NCI-H82 (cell line): ENCODE data around the gene FBLN2.

Experiments
- DNase-seq: peaks from one replicate; lab custom pipeline; 2025; lab: John Stamatoyannopoulos, UW

Gene FBLN2

DNA sequence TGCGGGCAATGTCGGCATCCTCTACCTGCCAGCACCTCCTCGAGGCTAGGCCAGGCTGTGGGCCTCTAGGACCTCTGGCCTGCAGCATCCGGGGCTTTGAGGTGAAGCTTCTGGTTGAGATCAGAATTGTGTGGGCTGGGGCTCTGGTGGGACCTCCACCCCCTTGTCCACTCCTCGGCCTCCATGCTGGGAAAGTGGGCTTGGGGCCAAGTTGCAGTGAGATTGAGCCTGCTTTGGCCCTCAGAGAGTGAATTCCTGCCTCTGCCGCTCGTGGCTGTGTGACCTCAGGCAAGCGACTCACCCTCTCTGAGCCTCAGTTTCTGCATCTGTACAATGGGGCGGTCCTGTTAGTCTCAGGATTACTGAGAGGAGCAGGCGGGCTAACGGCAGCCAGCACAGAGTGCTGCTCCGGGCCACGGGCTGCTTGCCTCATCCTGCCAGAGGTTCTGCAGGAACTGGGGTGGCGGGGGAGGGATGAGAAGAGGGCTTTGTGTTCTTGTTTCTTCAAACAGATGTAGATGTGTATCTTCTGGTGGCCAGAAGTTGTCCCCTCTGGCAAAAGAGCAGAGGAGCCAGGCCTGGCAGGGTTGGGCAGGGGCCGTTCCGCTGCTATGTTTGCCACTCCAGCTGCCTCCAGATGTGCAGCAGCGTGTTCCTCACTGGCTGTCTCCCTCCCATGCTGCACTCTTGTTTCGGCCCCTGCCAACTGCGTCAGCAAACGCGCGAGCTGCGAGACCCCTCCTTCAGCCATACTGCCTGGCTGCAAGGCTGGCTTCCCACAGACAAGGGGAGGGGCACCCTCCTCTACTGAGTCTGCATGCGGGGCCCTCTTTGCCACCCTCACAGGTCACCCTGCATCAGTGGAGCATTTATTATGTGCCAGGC, 33.7 kb downstream of the FBLN2 start:
- no peak for DNase-seq

DNA sequence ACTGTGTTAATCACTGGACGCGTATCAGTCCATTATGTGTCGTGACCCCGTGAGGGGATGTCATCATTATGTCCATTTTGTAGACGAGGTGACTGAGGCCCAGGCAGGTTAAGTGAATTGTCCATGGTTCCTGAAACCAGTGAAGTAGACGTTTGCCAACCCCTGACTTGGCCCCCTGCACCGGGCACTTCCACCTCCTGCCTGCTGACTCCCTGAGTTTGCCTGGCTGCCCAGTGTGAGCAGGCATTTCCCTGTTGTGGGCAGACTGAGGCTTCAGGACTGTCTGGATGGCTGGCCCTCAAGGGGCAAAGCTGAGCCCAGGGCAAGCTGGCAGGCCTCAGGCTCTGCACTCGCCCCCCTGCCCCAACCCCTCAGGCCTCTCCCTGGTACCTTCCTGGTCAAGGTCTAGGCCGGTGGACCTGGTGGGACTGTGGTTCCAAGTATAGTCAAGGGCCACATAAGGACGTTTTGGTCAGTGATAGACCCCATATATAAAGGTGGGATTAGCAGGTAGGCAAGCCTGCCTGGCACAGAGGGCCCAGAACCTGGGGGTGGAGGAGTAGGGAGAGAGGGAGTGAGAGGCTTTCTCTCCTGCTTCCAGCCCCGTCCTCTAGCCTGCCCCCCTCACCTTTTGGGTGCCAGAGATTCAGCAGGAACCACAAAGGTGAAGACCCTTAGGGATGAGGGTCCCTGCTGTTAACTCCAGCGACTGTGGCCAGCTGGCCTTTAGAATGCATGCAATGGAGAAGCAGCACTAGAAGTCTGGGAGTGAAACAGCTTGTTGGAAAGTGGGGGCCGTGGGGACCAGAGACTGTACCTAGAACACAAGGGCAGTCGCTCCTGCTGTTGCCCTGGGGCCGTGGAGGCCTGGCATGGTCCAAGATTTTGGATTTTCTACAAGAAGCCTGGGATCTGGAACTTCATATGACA, 34.6 kb downstream of the FBLN2 start:
- no peak for DNase-seq

DNA sequence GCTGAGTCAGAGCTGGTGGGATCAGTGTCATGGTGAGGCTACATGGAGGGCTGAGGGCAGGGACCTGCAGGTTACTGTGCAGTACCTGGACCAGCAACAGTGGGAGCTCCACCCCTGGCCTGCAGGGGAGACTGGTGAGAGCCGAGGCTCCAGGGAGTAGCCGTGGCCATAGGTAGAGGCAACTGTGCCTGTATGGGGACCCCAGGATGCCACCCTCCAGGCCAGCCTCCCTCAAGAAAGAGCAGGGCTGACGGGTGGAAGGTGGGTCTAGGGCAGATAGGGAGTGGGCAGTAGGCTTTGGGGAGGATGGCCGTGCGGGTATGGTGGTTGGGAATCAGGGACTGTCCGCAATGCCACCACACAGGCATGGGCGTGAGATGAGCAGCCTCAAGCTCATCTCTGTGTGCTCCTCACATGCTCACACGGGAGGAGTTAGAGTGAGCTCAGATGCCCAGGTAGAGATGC, 35.5 kb downstream of the FBLN2 start:
- no peak for DNase-seq

DNA sequence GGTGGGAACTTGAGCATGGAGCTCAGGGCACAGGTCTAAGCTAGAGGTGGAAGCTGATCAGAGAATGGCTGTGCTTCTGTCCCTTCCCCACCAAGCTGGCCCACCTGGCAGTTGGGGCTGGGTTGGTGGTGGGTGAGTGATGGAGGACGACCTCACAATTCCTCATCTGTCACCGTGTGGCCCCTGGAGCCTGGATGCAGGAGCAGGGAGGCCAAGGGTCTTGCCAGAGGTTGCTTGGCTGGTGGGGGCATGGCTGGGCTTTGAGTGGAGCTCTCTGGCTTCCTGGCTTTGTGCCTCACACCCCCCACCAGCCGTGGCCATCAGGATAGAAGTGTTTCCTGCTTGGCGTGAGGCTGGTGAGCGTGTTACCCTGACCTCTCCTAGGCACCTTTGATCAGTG, 36.0 kb downstream of the FBLN2 start:
- no peak for DNase-seq

DNA sequence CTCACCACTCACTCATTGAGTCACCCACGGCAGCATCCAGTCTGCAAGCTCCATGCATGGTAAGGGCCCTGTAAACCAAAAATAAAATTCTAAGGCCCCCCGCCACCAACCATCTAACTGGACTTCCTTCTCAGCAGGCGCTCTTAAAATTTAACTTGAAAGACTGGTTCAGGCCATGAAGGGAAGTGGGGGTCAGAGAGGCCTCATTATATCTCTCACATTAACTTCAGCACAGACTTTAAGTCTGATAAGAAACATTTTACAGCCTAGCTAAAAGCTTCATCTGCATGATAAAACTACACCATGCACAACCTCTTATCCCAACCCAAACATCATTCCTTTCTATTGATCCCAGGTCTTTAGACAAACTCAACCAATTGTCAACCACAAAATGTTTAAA, 38.5 kb downstream of the FBLN2 start:
- DNase-seq, result no peak

DNA sequence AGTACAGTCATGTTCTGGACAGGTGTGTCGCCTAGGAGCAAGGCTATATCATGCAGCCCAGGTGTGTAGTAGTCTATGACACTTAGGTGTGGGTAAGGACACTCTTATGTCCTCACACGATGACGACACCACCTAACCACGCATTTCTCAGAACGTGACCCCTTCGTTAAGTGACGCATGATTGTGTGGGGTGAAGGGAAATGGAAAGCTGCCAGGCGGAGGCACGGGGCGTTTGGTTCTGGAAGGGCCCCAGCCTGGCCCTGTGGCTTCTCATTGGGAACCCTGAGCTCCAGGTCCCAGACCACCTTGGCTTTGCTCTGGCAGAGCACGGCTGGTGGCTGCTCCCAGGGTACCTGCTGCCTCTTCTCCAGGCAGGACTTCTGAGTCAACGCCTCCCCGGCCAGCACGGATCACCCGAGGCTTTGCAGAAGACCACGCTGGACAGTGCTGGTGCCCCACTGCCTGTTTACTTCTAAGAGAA, 39.3 kb downstream of the FBLN2 start:
- DNase-seq, result no peak

DNA sequence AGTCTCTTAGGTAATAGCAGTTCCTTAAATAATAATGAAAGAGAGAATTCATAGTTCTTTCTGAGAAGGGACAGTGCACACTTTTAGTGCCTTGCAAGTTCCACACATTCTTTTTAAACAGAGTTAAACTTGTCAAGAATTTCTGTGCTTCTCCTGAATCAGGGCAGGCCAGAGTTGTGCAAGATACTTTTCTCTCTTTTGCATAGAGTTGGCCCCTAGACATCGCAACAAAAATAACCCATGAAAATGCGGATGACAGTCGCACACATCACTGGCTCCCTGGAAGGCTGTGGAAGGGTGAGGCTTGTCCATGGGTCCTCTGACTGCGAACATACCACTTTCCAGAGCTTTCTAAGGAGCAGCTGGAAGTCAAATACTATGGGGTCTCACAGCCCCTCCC, 40.1 kb downstream of the FBLN2 start:
- no peak for DNase-seq

DNA sequence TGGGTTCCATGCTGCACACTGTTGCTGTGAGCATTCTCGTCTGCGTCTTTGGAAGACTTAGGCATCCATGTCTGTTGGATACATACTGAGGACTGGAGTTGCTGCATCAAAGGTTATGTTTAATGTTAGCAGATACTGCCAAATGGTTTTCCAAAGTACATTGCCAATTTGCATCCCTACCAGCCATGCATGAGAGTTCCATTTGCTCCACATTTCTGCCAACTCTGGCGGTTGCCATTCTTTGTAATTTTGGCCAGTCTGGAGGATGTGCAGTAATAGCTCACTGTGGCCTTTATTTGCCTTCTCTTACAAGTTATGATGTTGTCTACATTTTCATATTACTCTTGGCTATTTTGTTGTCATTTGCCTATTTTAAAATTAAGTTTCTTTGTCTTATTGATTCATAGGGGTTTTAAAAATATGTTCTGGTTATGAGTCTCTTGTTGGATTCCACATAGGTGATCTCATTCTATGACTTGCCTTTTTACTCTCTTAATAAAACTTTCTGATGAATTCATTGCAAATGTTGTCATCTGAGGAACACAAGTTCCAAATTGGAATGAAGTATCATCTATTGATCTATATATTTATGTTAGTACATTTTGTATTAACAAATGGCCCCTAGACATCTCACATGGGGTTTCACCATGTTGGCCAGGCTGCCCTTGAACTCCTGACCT, 42.1 kb downstream of the FBLN2 start:
- DNase-seq, result no peak

DNA sequence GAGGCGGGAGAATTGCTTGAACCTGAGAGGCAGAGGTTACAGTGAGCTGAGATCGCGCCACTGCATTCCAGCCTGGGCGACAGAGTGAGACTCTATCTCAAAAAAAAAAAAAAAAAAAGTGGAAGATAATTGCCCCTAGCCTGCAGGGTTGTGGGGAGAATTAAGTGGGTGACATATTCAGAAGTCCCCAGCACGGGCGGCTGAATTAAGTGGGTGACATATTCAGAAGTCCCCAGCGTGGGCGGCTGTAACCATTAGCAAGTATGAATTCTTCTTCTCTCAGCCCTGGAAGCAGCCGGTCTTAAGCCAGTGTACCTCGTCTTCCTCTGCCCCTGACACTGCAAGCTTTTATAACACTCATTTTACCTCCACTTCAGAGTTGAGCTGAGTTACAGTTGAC, 44.7 kb downstream of the FBLN2 start:
- DNase-seq, result no peak

DNA sequence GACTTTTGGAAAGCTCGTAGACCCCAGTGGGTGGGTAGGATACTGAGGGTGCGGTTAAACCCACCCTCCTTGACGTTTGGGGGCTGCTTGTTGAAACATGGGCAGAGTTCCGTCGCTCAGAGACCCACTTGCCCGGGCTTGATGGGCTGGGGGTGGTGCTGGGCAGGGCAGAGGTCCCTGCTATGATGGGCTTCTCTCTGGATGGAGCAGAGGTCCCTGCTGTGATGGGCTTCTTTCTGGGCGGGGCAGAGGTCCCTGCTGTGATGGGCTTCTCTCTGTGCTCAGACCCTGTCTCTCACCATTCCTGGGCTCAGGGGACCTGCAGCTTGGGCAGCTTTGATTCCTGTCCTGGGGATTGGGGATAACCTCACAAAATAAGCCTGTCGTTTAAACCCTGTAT, 45.2 kb downstream of the FBLN2 start:
- no peak for DNase-seq

DNA sequence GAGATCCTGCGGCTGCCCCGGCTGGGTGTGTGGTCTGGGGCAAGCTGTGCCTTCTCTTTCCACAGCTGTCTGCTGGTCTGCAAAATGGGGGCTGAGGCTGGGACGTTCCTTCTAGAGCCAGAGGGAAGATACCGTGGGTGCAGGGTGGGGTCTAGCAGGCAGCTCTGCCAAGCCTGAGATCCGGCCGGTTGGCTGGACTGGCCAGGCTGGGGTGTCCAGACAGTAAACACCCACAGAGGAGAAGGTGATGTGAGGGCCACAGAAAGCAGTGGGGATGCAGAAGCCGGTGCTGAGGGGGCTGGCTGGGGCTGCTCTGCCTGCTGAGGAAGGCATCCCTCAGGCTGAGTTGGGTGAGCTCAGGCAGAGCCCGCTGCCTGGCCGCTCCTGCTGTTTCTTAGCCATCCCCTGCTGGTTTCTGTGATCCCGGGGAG, 46.1 kb downstream of the FBLN2 start:
- DNase-seq, result no peak

DNA sequence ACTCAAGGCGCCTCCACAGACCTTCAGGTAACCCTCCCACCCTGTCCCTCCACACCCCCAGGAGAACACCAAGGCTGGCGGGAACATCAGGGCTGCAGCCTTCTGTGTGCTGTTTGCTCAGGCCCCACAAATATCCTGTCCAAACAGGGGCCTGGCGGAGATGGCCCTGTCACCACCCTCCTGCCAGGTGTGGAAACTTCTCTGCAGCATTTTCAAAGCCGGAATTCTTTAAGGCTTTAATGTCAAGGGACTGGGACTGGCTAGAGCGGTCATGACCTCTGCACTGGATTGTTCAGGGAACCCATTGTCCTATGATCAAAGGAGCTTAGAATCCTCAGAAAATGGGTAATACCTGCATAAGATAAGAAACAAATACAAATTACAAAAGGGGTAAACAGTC, 46.6 kb downstream of the FBLN2 start:
- no peak for DNase-seq

DNA sequence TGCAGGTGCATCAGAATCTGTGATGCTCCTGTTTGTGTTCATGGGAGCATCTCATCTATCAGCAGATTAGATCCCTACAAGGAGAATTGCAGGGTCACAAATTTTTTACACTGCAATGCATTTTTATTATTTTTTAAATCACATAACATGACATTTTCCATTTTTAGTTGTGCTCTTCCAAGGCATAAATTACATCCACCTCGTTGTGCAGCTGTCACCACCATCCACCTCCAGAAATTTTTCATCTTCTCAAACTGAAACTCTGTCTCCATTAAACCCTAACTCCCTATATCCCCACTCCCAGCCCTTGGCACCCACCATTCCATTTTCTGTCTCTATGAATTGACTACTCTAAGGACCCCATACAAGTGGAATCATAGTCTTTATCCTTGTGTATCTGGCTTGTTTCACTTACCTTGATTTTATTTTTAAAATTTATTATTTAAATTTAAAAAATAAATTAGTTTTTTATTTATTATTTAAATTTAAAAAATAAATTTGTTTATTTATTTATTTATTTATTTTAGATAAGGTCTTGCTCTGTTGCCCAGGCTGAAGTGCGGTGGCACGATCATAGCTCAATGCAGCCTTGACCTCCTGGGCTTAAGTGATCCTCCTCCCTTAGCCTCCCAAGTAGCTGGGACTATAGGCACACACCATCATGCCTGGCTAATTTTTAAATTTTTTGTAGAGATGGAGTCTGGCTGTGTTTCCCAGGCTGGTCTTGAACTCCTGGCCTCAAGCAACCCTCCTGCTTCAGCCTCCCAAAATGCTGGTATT, 47.7 kb downstream of the FBLN2 start:
- DNase-seq, result no peak

DNA sequence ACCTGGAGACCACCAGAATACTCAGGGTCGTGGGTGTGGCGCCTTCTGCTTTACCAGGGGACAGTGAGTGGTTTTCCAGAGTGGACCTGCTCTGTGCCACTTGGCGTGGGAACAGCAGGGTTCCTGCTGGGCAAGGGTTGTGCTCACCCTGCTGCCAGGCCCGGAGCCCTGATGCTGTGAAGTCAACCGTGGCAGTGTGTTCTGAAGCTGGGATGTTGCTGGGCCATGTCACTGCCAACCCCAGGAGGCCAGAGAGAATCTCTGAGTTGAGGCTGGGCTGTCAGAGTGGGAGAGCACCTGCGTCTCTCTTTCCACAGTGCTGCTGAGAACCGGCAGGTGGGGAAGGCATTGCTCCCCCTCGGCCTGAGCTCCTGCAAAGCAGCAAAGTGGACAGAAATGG, 48.7 kb downstream of the FBLN2 start:
- DNase-seq, result no peak

DNA sequence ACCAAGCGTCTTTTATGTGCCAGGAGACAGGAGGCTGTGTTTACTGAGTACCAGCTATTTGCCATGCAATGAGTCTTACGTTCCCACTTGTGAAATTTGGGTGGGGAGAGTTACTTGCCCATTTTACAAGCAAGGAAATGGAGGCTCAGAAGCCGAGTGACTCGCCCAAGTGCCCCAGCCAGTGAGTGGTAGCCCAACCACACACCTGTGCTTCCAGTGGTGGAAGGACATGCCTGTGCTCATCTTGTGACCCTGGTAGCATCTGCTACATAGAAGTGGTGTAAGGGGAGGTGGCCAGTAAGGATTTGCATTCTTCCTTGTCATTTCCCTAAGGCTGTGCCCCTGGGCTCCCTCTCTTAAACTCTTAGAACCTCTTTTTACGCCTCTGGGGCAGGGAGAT, 49.3 kb downstream of the FBLN2 start:
- no peak for DNase-seq

DNA sequence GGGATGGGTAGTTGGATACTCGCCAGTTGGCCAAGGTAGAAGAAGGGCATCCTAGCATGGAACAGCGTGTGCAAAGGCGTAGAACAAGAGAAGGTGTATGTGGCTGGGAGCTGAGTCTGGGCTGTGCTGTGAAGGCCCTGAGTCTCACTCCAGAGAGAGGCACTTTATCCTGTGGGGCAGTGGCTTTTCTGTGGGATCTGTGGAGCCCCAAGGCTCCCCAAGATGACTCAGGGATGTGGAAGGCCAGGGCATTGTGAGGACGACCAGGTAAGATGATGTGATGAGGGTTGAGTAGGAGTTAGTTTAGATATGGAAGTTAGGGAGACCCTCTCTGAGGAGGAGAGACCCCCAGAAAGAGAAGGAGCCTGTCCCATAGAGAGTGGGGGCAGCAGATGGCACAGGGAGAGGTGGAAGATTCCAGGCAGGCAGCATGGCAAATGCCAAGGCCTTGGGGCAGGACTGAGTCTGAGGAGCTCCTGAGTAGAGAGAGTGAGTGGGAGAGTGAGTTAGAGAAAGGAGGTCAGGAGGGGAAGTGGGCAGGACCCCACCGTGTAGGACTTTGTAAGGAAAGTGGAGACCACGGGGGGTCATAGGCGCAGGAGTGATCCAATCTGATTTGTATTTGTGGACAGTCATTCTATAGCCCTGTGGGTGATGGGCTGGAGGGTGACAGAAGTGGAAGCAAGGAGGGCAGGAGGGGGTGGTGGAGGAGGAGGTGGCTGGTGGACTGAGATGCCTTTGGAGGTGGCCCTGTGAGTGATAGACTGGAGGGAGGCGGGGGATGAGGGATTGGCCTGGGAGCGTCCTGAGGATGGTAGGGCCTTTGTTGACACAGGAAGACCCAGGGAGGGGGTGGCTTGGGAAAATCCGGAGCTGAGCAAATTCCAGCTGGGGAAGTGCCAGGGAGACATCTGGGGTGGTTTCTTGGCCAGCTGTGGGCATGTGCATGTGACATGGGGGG, 50.3 kb downstream of the FBLN2 start:
- DNase-seq, result no peak

DNA sequence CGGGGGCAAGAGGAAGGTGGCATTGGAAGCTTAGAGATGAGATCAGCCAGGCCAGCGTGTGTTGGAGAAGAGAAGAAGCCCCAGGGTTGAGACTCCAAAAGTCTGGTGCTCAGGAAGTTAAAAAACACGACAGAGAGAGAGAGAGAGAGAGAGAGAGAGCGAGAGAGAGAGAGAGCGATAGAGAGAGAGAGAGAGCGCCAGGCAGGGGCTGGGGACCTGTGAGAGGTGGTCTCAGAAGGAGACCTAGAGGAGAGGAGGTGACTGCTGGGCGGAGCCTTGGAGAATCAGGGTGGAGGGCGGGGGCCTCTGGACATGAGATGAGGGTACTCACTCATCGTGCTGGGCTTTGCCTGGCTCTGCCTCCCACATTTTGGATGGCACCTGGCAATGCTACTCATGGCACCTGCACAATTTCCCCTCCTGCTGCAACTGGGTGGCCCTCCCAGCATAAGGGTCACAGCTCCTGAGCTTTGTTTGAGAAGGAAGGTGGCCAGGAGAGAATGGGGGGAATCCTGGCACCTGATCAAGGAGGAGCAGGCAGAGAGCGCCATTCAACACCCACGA, 51.0 kb downstream of the FBLN2 start:
- DNase-seq, result no peak

DNA sequence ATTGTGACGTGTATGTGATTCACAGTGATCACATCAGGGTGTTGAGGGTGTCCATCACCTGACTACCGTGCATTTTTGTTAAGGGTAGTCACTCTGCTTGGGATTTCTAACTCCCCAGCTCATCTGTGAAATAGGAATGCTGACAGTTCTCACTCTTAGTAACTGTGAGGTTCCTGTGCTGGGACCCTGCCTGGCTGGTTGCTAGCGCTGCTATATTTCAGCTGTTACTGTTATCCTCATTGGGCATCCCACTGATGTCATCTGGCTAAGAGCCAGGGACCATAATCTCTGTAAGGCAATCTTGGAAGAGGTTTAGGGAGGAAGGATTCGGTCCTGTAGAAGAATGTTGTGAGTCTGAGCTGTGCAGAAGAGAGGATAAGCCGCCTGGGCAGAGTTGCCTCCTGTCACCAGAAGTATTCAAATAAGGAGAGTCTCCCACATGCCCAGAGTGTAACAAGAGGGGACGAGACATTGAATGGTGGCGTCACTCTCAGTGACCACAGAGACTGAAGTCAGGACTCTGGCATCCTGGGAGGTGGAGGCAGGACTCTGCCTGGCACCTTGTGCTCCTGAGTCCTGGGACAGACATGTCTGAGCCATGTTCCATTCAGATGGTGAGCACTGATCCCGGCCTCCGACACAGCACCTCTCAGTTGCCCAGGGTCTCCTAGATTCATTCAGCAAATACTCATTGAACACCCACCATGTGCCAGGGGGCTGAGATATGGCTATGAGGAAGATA, 52.2 kb downstream of the FBLN2 start:
- peak; percentile 63 for DNase-seq

DNA sequence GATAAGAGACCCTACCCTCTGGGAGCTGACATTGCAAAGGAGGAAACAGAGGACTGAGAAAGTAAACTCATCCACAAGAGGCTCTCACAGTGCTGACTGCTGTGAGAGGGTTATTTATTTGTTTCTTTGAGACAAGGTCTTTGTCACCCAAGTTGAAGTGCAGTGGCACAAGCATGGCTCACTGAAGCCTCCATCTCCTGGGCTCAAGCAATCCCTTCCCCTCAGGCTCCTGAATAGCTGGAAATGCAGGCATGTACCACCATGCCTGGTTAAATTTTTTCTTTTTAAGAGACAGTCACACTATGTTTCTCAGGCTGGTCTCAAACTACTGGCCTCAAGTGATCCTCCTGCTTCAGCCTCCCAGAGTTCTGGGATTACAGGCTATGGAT, 52.8 kb downstream of the FBLN2 start:
- DNase-seq, result no peak
